ENCODE results near the gene RBBP4.
"Not testable (repeated sequence)": the region's sequence is repeated elsewhere in the genome, so short reads cannot be mapped to it uniquely, and the experiment has no call there.

Gene RBBP4

GRCh38 chr1:32650752-32651460 lies at the start of gene RBBP4:
Gene RBBP4, plus strand, starts transcription at chr1:32651208. Its CDS starts 99 bp downstream, at chr1:32651307.
- DNase-seq = peak; percentile 96

- no peak for DNase-seq
Measured at GRCh38 chr1:32605711-32606424, 45.1 kb upstream of the RBBP4 start.

- DNase-seq = no peak
Measured at GRCh38 chr1:32606565-32607371, 44.2 kb upstream of the RBBP4 start.

GRCh38 chr1:32609180-32609579 lies 41.8 kb upstream of the RBBP4 start:
- no peak for DNase-seq

GRCh38 chr1:32611859-32612188 lies 39.2 kb upstream of the RBBP4 start:
- DNase-seq = no peak

- DNase-seq = peak; percentile 83
Measured at GRCh38 chr1:32612189-32612881, 38.7 kb upstream of the RBBP4 start.

GRCh38 chr1:32613472-32613871 lies 37.5 kb upstream of the RBBP4 start:
- no peak for DNase-seq

GRCh38 chr1:32618673-32619221 lies 32.3 kb upstream of the RBBP4 start:
- no peak for DNase-seq

GRCh38 chr1:32619701-32620485 lies 31.1 kb upstream of the RBBP4 start:
- peak; percentile 13 for DNase-seq

- no peak for DNase-seq
Measured at GRCh38 chr1:32622205-32622604, 28.8 kb upstream of the RBBP4 start.

GRCh38 chr1:32622806-32623681 lies 28.0 kb upstream of the RBBP4 start:
- DNase-seq = no peak

- no peak for DNase-seq
Measured at GRCh38 chr1:32623775-32624174, 27.2 kb upstream of the RBBP4 start.

GRCh38 chr1:32626176-32626575 lies 24.8 kb upstream of the RBBP4 start:
- no peak for DNase-seq

GRCh38 chr1:32627596-32628162 lies 23.3 kb upstream of the RBBP4 start:
- DNase-seq = no peak

- not testable (repeated sequence) for DNase-seq
Measured at GRCh38 chr1:32630173-32630572, 20.8 kb upstream of the RBBP4 start.

- DNase-seq = no peak
Measured at GRCh38 chr1:32632829-32633228, 18.2 kb upstream of the RBBP4 start.

GRCh38 chr1:32635508-32636277 lies 15.3 kb upstream of the RBBP4 start:
- no peak for DNase-seq

GRCh38 chr1:32636914-32637645 lies 13.9 kb upstream of the RBBP4 start:
- DNase-seq = no peak

GRCh38 chr1:32639489-32640075 lies 11.4 kb upstream of the RBBP4 start:
- DNase-seq = no peak

Measured in HCEC 1CT (cell line).